ENCODE results near the gene DDX56.

DNA sequence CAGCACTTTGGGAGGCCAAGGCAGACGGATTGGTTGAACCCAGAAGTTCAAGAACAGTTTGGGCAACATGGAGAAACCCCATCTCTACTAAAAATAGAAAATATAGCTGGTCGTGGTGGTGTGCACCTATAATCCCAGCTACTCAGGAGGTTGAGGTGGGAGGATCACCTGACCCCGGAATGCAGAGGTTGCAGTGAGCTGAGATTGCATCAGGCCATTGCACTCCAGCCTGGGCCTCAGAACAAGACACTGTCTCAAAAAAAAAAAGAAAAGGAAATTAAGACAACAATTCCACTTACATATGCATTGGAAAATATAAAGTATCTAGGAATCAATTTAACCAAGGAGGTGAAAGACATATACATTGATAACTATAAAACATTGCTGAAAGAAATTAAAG lies 25.5 kb upstream of the DDX56 start:
- TF ChIP-seq EZH2phosphoT487 (IDR thresholded peaks at IDR 0.05; ENCODE audit: insufficient read depth, low read depth) = no peak
- TF ChIP-seq EZH2 (IDR thresholded peaks at IDR 0.05; ENCODE audit: insufficient read depth, poor library complexity, severe bottlenecking) = no peak
